Measurements from ENCODE around the gene APOL2. TPM values are rescaled to one million over a fixed set of nuclear protein-coding genes. Genes with fewer than 3 reads are reported as not detected.

The APOL2 gene
- polyA plus RNA-seq, 1 donor (not counting 4 experiments of a cell fraction or from before 2014, with no cell fraction given): 8.9 TPM

- H3K4me3 ChIP-seq (ENCODE audit: control insufficient read depth in 2 of 3, extremely low read depth in 1 of 3, insufficient read depth in 2 of 3, low read depth in 1 of 3, low read length in 3 of 3): no peak overlapping the region
- no peaks in the 10 kb centered on the region for H3K9me3 ChIP-seq (ENCODE audit: control insufficient read depth, low read depth, low read length)
- no peaks in the 10 kb centered on the region for H3K9me1 ChIP-seq (ENCODE audit: control insufficient read depth, extremely low read depth, insufficient read depth, low read length)
- H4K20me1 ChIP-seq (ENCODE audit: control insufficient read depth, extremely low read depth, insufficient read depth, low read length): peaks cover 43% of the 10 kb centered on the region
- H2AFZ ChIP-seq (ENCODE audit: control insufficient read depth, low read length): no peak overlapping the region
- TF ChIP-seq, protein P1, sequence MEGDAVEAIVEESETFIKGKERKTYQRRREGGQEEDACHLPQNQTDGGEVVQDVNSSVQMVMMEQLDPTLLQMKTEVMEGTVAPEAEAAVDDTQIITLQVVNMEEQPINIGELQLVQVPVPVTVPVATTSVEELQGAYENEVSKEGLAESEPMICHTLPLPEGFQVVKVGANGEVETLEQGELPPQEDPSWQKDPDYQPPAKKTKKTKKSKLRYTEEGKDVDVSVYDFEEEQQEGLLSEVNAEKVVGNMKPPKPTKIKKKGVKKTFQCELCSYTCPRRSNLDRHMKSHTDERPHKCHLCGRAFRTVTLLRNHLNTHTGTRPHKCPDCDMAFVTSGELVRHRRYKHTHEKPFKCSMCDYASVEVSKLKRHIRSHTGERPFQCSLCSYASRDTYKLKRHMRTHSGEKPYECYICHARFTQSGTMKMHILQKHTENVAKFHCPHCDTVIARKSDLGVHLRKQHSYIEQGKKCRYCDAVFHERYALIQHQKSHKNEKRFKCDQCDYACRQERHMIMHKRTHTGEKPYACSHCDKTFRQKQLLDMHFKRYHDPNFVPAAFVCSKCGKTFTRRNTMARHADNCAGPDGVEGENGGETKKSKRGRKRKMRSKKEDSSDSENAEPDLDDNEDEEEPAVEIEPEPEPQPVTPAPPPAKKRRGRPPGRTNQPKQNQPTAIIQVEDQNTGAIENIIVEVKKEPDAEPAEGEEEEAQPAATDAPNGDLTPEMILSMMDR (optimal IDR thresholded peaks at IDR 0.05 in 1 of 3, IDR thresholded peaks at IDR 0.05 in 1 of 3, conservative IDR thresholded peaks at IDR 0.05 in 1 of 3; ENCODE audit: extremely low read depth in 1 of 3, insufficient read depth in 2 of 3, low read length in 3 of 3): no peak
- TF ChIP-seq EZH2 (IDR thresholded peaks at IDR 0.05; ENCODE audit: low read length): no peak
- no peak overlapping the region for H3K27ac ChIP-seq (ENCODE audit: control insufficient read depth, insufficient read depth, low read length)
- peaks cover 73 to 76% of the 10 kb centered on the region in 2 experiments for H3K36me3 ChIP-seq (ENCODE audit: control insufficient read depth in 2 of 2, extremely low read depth in 1 of 2, insufficient read depth in 2 of 2, low read length in 2 of 2)
- H3K79me2 ChIP-seq (ENCODE audit: control insufficient read depth, insufficient read depth, low read length): peaks cover 13% of the 10 kb centered on the region
- FAIRE-seq (no peak), DNase-seq (ENCODE audit: low read depth, low spot score) (no peak)
- no peak overlapping the region for H3K9ac ChIP-seq (ENCODE audit: control insufficient read depth, extremely low read depth, insufficient read depth, low read length)
- no peak overlapping the region for H3K4me2 ChIP-seq (ENCODE audit: control insufficient read depth, extremely low read depth, insufficient read depth, low read depth, low read length)
- no peaks in the 10 kb centered on the region for H3K4me1 ChIP-seq (ENCODE audit: control insufficient read depth, extremely low read depth, insufficient read depth, low read length)
- no peaks in the 10 kb centered on the region for H3K27me3 ChIP-seq (ENCODE audit: control insufficient read depth, extremely low read depth, insufficient read depth, low read length)
- dilution Hi-C loops (cut with MboI; ENCODE audit: extremely low pct_ligation_motif_present, low sequenced_read_pairs): no loop called here
Observed at GRCh38 chr22:36285545-36285944, 46.2 kb upstream of the APOL2 start.

GRCh38 chr22:36285017-36285416 is 45.7 kb upstream of the APOL2 start:
- Histone ChIP-seq H3K36me3 (ENCODE audit: control insufficient read depth in 2 of 2, extremely low read depth in 1 of 2, insufficient read depth in 2 of 2, low read length in 2 of 2) (peaks cover 75 to 76% of the 10 kb centered on the region in 2 experiments), H3K27me3 (ENCODE audit: control insufficient read depth, extremely low read depth, insufficient read depth, low read length) (no peaks in the 10 kb centered on the region), H3K79me2 (ENCODE audit: control insufficient read depth, insufficient read depth, low read length) (peaks cover 13% of the 10 kb centered on the region), H3K9ac (ENCODE audit: control insufficient read depth, extremely low read depth, insufficient read depth, low read length) (no peak overlapping the region), H3K27ac (ENCODE audit: control insufficient read depth, insufficient read depth, low read length) (no peak overlapping the region), H3K9me3 (ENCODE audit: control insufficient read depth, low read depth, low read length) (no peaks in the 10 kb centered on the region), H3K4me3 (ENCODE audit: control insufficient read depth in 2 of 3, extremely low read depth in 1 of 3, insufficient read depth in 2 of 3, low read depth in 1 of 3, low read length in 3 of 3) (no peak overlapping the region), H3K4me1 (ENCODE audit: control insufficient read depth, extremely low read depth, insufficient read depth, low read length) (no peaks in the 10 kb centered on the region), H4K20me1 (ENCODE audit: control insufficient read depth, extremely low read depth, insufficient read depth, low read length) (peaks cover 43% of the 10 kb centered on the region), H2AFZ (ENCODE audit: control insufficient read depth, low read length) (no peak overlapping the region), H3K4me2 (ENCODE audit: control insufficient read depth, extremely low read depth, insufficient read depth, low read depth, low read length) (no peak overlapping the region), H3K9me1 (ENCODE audit: control insufficient read depth, extremely low read depth, insufficient read depth, low read length) (no peaks in the 10 kb centered on the region)
- FAIRE-seq (no peak), DNase-seq (ENCODE audit: low read depth, low spot score) (no peak)
- dilution Hi-C loops (cut with MboI; ENCODE audit: extremely low pct_ligation_motif_present, low sequenced_read_pairs): no loop called here
- TF ChIP-seq EZH2 (IDR thresholded peaks at IDR 0.05; ENCODE audit: low read length): no peak
- TF ChIP-seq, protein P1 (optimal IDR thresholded peaks at IDR 0.05 in 1 of 3, IDR thresholded peaks at IDR 0.05 in 1 of 3, conservative IDR thresholded peaks at IDR 0.05 in 1 of 3; ENCODE audit: extremely low read depth in 1 of 3, insufficient read depth in 2 of 3, low read length in 3 of 3): no peak

Measured in keratinocyte (primary cell).